Trophoblast cell (in vitro differentiated cells and primary cell): ENCODE results near the gene KCNJ12.

Experiments
- DNase-seq, 2 donors: peaks; one replicate each; pipeline ENCODE4 v3.0.0-alpha.2; 2016
- H2AFZ ChIP-seq: 2 replicates; pipeline ENCODE4 v1.6.1; 2013; ENCODE audit warnings: low read length, moderate library complexity, mild to moderate bottlenecking; ENCODE audit not compliant: insufficient read depth, poor library complexity
- H2AK5ac ChIP-seq: 2 replicates; pipeline ENCODE4 v1.6.1; 2013; ENCODE audit warnings: mild to moderate bottlenecking, low read length
- H2BK120ac ChIP-seq: 2 replicates; pipeline ENCODE4 v1.6.1; 2013; ENCODE audit warnings: low read length, mild to moderate bottlenecking, moderate library complexity; ENCODE audit not compliant: insufficient read depth, poor library complexity
- H2BK12ac ChIP-seq: 2 replicates; pipeline ENCODE4 v1.6.1; 2013; ENCODE audit warnings: mild to moderate bottlenecking, low read length, moderate library complexity
- H2BK5ac ChIP-seq: 2 replicates; pipeline ENCODE4 v1.6.1; 2013; ENCODE audit warnings: low read length, low read depth, moderate library complexity, mild to moderate bottlenecking; ENCODE audit not compliant: poor library complexity
- H3K14ac ChIP-seq: 2 replicates; pipeline ENCODE4 v1.6.1; 2013; ENCODE audit warnings: mild to moderate bottlenecking, low read length
- H3K18ac ChIP-seq: 2 replicates; pipeline ENCODE4 v1.6.1; 2013; ENCODE audit warnings: mild to moderate bottlenecking, low read length
- H3K23ac ChIP-seq: 2 replicates; pipeline ENCODE4 v1.6.1; 2013; ENCODE audit warnings: low read length
- H3K27ac ChIP-seq: 2 replicates; pipeline ENCODE4 v1.5.1; 2013; ENCODE audit warnings: low read depth, mild to moderate bottlenecking, inconsistent platforms, low read length, moderate library complexity
- H3K27me3 ChIP-seq: 2 replicates; pipeline ENCODE4 v1.6.1; 2013; ENCODE audit warnings: inconsistent platforms, mild to moderate bottlenecking, low read length, moderate library complexity; ENCODE audit not compliant: insufficient read depth
- H3K36me3 ChIP-seq, 2 experiments: 1 replicate in 1 of 2; 2 replicates in 1 of 2; pipeline ENCODE4 v1.6.1; 2013; ENCODE audit warnings: low read length in 2 of 2, mild to moderate bottlenecking in 2 of 2, moderate library complexity in 1 of 2; ENCODE audit not compliant: insufficient read depth in 2 of 2, control insufficient read depth in 1 of 2
- H3K4ac ChIP-seq: 2 replicates; pipeline ENCODE4 v1.6.1; 2013; ENCODE audit warnings: low read depth, mild to moderate bottlenecking, low read length, moderate library complexity
- H3K4me1 ChIP-seq, 2 experiments: 1 replicate in 1 of 2; 2 replicates in 1 of 2; pipeline ENCODE4 v1.6.1; 2013; ENCODE audit warnings: low read length in 2 of 2, mild to moderate bottlenecking in 2 of 2, moderate library complexity in 1 of 2; ENCODE audit not compliant: insufficient read depth in 2 of 2, control insufficient read depth in 1 of 2
- H3K4me2 ChIP-seq: 2 replicates; pipeline ENCODE4 v1.6.1; 2013; ENCODE audit warnings: inconsistent platforms, mild to moderate bottlenecking, low read length, moderate library complexity
- H3K4me3 ChIP-seq: 2 replicates; pipeline ENCODE4 v1.5.1; 2013; ENCODE audit warnings: mild to moderate bottlenecking, low read depth, low read length, inconsistent platforms
- H3K79me1 ChIP-seq: one replicate; pipeline ENCODE4 v1.6.1; 2013; ENCODE audit warnings: low read length
- H3K79me2 ChIP-seq: 2 replicates; pipeline ENCODE4 v1.6.1; 2013; ENCODE audit warnings: low read length, mild to moderate bottlenecking; ENCODE audit not compliant: control insufficient read depth, insufficient read depth, poor library complexity
- H3K9ac ChIP-seq: 2 replicates; pipeline ENCODE4 v1.6.1; 2013; ENCODE audit warnings: mild to moderate bottlenecking, low read length
- H3K9me3 ChIP-seq: 2 replicates; pipeline ENCODE4 v1.6.1; 2013; ENCODE audit warnings: low read depth, mild to moderate bottlenecking, control low read depth, inconsistent platforms, low read length; ENCODE audit not compliant: insufficient read depth
- H4K12ac ChIP-seq: 2 replicates; pipeline ENCODE4 v1.6.1; 2013; ENCODE audit warnings: low read depth, mild to moderate bottlenecking, low read length, moderate library complexity
- H4K8ac ChIP-seq: 2 replicates; pipeline ENCODE4 v1.6.1; 2013; ENCODE audit warnings: low read depth, mild to moderate bottlenecking, low read length, moderate library complexity
- H4K91ac ChIP-seq: one replicate; pipeline ENCODE4 v1.6.1; 2013; ENCODE audit warnings: low read depth, mild to moderate bottlenecking, low read length, moderate library complexity
- WGBS: extraction: QIAGEN DNeasy Blood & Tissue Kit; methylation state at CpG from one replicate; pipeline ENCODE4 v1.1.7; 2013; ENCODE audit warnings: missing lambda C conversion rate; ENCODE audit not compliant: insufficient read length, insufficient coverage; ENCODE audit errors: extremely low coverage; 5-methylcytosine and 5-hydroxymethylcytosine counted together

Gene KCNJ12

DNA sequence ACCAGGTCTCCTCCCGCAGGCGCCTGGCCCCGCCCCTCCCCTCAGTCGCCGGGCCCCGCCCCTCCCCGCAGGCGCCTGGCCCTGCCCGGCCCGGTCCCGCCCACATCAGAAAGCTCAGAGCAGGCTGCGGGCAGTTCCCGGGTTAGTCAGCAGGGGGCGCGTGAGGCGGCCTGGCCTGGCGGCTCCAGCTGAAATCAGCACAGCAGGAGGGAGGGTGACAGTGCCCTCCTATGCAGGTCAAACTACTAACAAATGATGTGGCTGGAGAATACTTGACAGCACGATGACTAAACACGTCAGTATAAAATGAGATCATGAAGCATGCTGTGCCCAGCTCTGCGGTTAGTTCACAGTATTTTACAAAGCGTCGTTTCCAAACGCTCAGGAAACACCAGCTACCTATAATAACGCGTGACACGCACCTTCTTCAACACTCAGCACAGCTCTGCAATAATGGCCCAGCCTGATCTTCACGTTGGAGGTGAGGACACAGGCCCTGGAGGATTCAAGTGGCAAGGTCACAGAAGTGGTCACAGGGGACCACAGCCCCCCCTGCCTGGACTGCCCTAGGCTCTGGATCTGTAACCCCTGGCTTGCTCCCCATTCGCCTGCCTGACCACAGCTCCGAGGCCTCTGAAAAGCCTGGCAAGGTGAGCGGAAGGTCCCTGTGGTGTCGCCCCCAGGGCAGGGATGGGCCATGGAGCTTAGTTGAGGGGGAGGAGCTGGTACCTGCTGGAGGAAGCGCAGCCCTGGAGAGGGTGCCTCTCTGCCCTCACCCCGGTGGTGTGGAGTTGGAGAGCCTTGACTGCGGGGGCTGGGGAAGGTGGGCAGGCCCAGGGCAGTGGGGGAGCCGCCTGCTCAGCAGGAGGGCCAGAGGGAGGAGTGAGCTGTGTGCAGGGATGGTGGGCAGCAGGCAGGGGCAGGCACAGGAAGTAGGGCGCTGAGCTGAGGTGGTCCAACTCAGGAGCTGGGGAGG is 81.2 kb downstream of the KCNJ12 start:
- Histone ChIP-seq H3K4me1 (peaks cover 4 to 5% of the 10 kb centered on the region in 2 experiments), H2AK5ac (no peak overlapping the region), H3K9ac (no peak overlapping the region), H3K79me1 (no peaks in the 10 kb centered on the region), H3K4ac (no peak overlapping the region), H3K23ac (no peak overlapping the region), H3K14ac (no peak overlapping the region), H4K8ac (no peak overlapping the region), H2BK5ac (no peak overlapping the region), H3K4me2 (no peak overlapping the region), H2BK12ac (no peak overlapping the region), H3K9me3 (peaks cover 7% of the 10 kb centered on the region), H4K91ac (no peak overlapping the region), H3K18ac (no peak overlapping the region), H2BK120ac (no peak overlapping the region), H3K27me3 (peaks cover 4% of the 10 kb centered on the region), H4K12ac (no peak overlapping the region), H2AFZ (no peak overlapping the region), H3K27ac (no peak overlapping the region), H3K79me2 (no peaks in the 10 kb centered on the region), H3K4me3 (no peak overlapping the region), H3K36me3 (no peaks in the 10 kb centered on the region)
- no CpG with 5 or more reads among the region's 36 CpGs for WGBS
- peak; percentile 85 to 95 for DNase-seq

DNA sequence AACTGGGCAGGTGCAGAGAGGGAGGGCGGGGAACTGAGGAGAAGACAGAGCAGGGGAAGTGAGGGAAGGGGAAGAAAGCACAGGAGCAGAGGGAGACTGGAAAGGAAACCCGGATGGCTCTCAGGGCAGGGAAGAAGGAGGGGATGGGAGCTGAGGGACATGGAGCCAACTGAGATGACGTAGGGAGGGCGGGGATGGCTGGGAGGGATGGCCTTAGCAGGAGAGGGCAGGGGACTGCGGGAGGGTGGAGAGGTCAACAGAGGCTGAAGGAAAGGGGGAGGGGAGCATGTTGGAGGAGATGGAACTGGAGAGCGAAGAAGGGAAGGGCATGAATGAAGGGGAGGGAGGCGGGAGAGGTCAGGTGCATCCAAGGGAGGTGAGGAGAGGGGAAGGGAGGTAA is 81.9 kb downstream of the KCNJ12 start:
- H3K79me2 ChIP-seq = no peaks in the 10 kb centered on the region
- H3K4me3 ChIP-seq = no peak overlapping the region
- no peak overlapping the region for H3K9ac ChIP-seq
- H4K8ac ChIP-seq = no peak overlapping the region
- no peak overlapping the region for H2BK12ac ChIP-seq
- no peak overlapping the region for H3K4me2 ChIP-seq
- H3K79me1 ChIP-seq = no peaks in the 10 kb centered on the region
- no peak overlapping the region for H2AFZ ChIP-seq
- H2AK5ac ChIP-seq = no peak overlapping the region
- peaks cover under 1% of the 10 kb centered on the region for H3K27me3 ChIP-seq
- H4K12ac ChIP-seq = no peak overlapping the region
- H3K4me1 ChIP-seq = no peaks in the 10 kb centered on the region
- H2BK5ac ChIP-seq = no peak overlapping the region
- H3K36me3 ChIP-seq = no peaks in the 10 kb centered on the region
- no peak overlapping the region for H3K27ac ChIP-seq
- H2BK120ac ChIP-seq = no peak overlapping the region
- no peak overlapping the region for H3K18ac ChIP-seq
- peaks cover 5% of the 10 kb centered on the region for H3K9me3 ChIP-seq
- no peak overlapping the region for H4K91ac ChIP-seq
- no peak overlapping the region for H3K14ac ChIP-seq
- DNase-seq = no peak
- no peak overlapping the region for H3K23ac ChIP-seq
- no CpG with 5 or more reads among the region's 7 CpGs for WGBS
- H3K4ac ChIP-seq = no peak overlapping the region

- no peak overlapping the region for H3K23ac ChIP-seq
- no CpG with 5 or more reads among the region's 8 CpGs for WGBS
- H2BK12ac ChIP-seq = no peak overlapping the region
- no peaks in the 10 kb centered on the region for H3K79me1 ChIP-seq
- H3K4me1 ChIP-seq = peaks cover 5% of the 10 kb centered on the region in 2 experiments
- H3K9ac ChIP-seq = no peak overlapping the region
- no peaks in the 10 kb centered on the region for H3K36me3 ChIP-seq
- H3K27me3 ChIP-seq = peaks cover 14% of the 10 kb centered on the region
- no peak overlapping the region for H3K4ac ChIP-seq
- no peak overlapping the region for H2BK5ac ChIP-seq
- no peak overlapping the region for H4K12ac ChIP-seq
- no peak overlapping the region for H2AFZ ChIP-seq
- H4K91ac ChIP-seq = no peak overlapping the region
- H3K27ac ChIP-seq = no peak overlapping the region
- H3K4me3 ChIP-seq = no peak overlapping the region
- peaks cover 2% of the 10 kb centered on the region for H3K9me3 ChIP-seq
- H3K18ac ChIP-seq = no peak overlapping the region
- no peaks in the 10 kb centered on the region for H3K79me2 ChIP-seq
- no peak overlapping the region for H3K14ac ChIP-seq
- no peak for DNase-seq
- H3K4me2 ChIP-seq = no peak overlapping the region
- no peak overlapping the region for H2BK120ac ChIP-seq
- H2AK5ac ChIP-seq = no peak overlapping the region
- H4K8ac ChIP-seq = no peak overlapping the region
Observed at GRCh38 chr17:21459536-21459935, 83.4 kb downstream of the KCNJ12 start.

DNA sequence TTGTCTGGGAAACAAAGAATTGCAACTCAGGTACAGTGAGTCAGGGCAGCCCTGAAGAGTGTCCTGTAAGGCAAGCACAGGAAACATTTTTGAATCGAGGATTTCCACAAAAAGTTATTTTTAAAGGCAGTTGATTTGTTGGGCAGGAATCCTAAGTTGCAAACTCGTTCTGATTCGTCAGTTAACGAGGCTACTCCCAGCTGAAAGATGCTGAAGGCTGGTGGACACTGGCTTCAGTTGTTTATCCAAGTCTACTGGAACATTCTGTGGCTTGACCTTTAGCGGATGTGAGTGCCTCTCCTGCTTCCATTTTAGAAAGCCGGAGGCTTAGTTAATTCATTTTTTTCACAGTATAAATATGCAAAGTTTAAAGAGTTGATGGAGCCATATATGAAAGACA is 84.2 kb downstream of the KCNJ12 start:
- Histone ChIP-seq H2AK5ac (no peak overlapping the region), H3K18ac (no peak overlapping the region), H3K4me1 (peaks cover 5% of the 10 kb centered on the region in 2 experiments), H3K79me1 (no peaks in the 10 kb centered on the region), H2BK12ac (no peak overlapping the region), H3K4ac (no peak overlapping the region), H3K79me2 (no peaks in the 10 kb centered on the region), H4K12ac (no peak overlapping the region), H3K4me2 (no peak overlapping the region), H3K14ac (no peak overlapping the region), H3K9ac (no peak overlapping the region), H3K23ac (no peak overlapping the region), H3K9me3 (peaks cover 2% of the 10 kb centered on the region), H3K27ac (no peak overlapping the region), H2BK120ac (no peak overlapping the region), H2BK5ac (no peak overlapping the region), H4K8ac (no peak overlapping the region), H3K27me3 (peaks cover 16% of the 10 kb centered on the region), H3K4me3 (no peak overlapping the region), H4K91ac (no peak overlapping the region), H2AFZ (no peak overlapping the region), H3K36me3 (no peaks in the 10 kb centered on the region)
- no peak for DNase-seq
- WGBS = no CpG with 5 or more reads among the region's 6 CpGs
